ENCODE results near the gene TRIP6. TPM values are rescaled to one million over a fixed set of nuclear protein-coding genes. Genes with fewer than 3 reads are reported as not detected.

The TRIP6 gene
- total and polyA plus RNA-seq, 2 donors (not counting 1 experiment from before 2014, with no cell fraction given): 6.8 to 13.8 TPM

GRCh38 chr7:100882201-100882600, 15.0 kb downstream of the TRIP6 start:
- Histone ChIP-seq H3K4me2 (replicated peaks; ENCODE audit: low read depth, low read length, poor library complexity, severe bottlenecking) (no peak overlapping the region), H3K36me3 (replicated peaks in 1 of 2; ENCODE audit: control extremely low read depth in 1 of 2, control insufficient read depth in 1 of 2, extremely low read depth in 1 of 2, insufficient read depth in 2 of 2, low read length in 1 of 2) (peaks cover 0 to 92% of the 10 kb centered on the region in 2 experiments), H3K27me3 (replicated peaks in 1 of 4; ENCODE audit: control extremely low read depth in 1 of 4, control insufficient read depth in 3 of 4, insufficient read depth in 4 of 4, low read length in 3 of 4) (no peaks in the 10 kb centered on the region), H3K79me2 (ENCODE audit: control insufficient read depth, insufficient read depth, low read length) (peaks cover 49% of the 10 kb centered on the region), H2AFZ (ENCODE audit: insufficient read depth, low read depth, low read length, poor library complexity, severe bottlenecking) (no peak overlapping the region), H3K4me3 (ENCODE audit: control extremely low read depth in 1 of 5, extremely low read depth in 1 of 5, insufficient read depth in 1 of 5, low read depth in 2 of 5, low read length in 4 of 5) (no peak overlapping the region), H3K9ac (ENCODE audit: low read length) (no peak overlapping the region), H3K9me3 (ENCODE audit: control extremely low read depth in 1 of 3, control insufficient read depth in 2 of 3, insufficient read depth in 1 of 3, low read length in 2 of 3) (peaks cover 0 to 6% (median 0%) of the 10 kb centered on the region in 3 donors), H3K4me1 (ENCODE audit: control insufficient read depth in 2 of 2, insufficient read depth in 2 of 2, low read length in 2 of 2) (peaks cover 9 to 17% of the 10 kb centered on the region in 2 donors), H3K27ac (ENCODE audit: low read length in 2 of 2) (no peak overlapping the region), H4K20me1 (ENCODE audit: control insufficient read depth, insufficient read depth, low read length, poor library complexity, severe bottlenecking) (peaks cover 67% of the 10 kb centered on the region)
- H3K4me3 Mint-ChIP-seq: no peak overlapping the region
- DNase-seq (no peak), ATAC-seq (ENCODE audit: low read depth) (no peak)
- CTCF ChIA-PET: no interaction called here
- peaks cover 42% of the 10 kb centered on the region for H3K4me1 Mint-ChIP-seq
- 97% methylated on average over 7 of the region's 9 CpGs for WGBS (ENCODE audit: insufficient coverage)
- TF ChIP-seq, protein P1, sequence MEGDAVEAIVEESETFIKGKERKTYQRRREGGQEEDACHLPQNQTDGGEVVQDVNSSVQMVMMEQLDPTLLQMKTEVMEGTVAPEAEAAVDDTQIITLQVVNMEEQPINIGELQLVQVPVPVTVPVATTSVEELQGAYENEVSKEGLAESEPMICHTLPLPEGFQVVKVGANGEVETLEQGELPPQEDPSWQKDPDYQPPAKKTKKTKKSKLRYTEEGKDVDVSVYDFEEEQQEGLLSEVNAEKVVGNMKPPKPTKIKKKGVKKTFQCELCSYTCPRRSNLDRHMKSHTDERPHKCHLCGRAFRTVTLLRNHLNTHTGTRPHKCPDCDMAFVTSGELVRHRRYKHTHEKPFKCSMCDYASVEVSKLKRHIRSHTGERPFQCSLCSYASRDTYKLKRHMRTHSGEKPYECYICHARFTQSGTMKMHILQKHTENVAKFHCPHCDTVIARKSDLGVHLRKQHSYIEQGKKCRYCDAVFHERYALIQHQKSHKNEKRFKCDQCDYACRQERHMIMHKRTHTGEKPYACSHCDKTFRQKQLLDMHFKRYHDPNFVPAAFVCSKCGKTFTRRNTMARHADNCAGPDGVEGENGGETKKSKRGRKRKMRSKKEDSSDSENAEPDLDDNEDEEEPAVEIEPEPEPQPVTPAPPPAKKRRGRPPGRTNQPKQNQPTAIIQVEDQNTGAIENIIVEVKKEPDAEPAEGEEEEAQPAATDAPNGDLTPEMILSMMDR (IDR thresholded peaks at IDR 0.05): no peak
- no peak for TF ChIP-seq EZH2 (IDR thresholded peaks at IDR 0.05; ENCODE audit: borderline replicate concordance, insufficient read depth, low read depth, low read length, poor library complexity, severe bottlenecking)
- H3K9me3 Mint-ChIP-seq (ENCODE audit: insufficient read depth): no peaks in the 10 kb centered on the region
- POLR2A ChIA-PET: interaction anchor here (0.6 kb wide), 1 partner anchor 1578 kb away, joined by 4 read pairs; no protein-coding TSS in a partner anchor
- no peaks in the 10 kb centered on the region for H3K27me3 Mint-ChIP-seq
- H3K27ac Mint-ChIP-seq: no peak overlapping the region
- intact Hi-C loops (cut with micrococcal nuclease): no loop called here

- peaks cover 0 to 12% (median 0%) of the 10 kb centered on the region in 3 donors for H3K9me3 ChIP-seq (ENCODE audit: control extremely low read depth in 1 of 3, control insufficient read depth in 2 of 3, insufficient read depth in 1 of 3, low read length in 2 of 3)
- no peak overlapping the region for H3K4me3 Mint-ChIP-seq
- no peaks in the 10 kb centered on the region for H3K27me3 ChIP-seq (replicated peaks in 1 of 4; ENCODE audit: control extremely low read depth in 1 of 4, control insufficient read depth in 3 of 4, insufficient read depth in 4 of 4, low read length in 3 of 4)
- no peaks in the 10 kb centered on the region for H3K9me3 Mint-ChIP-seq (ENCODE audit: insufficient read depth)
- TF ChIP-seq, protein P1 (IDR thresholded peaks at IDR 0.05): no peak
- no peak for TF ChIP-seq EZH2 (IDR thresholded peaks at IDR 0.05; ENCODE audit: borderline replicate concordance, insufficient read depth, low read depth, low read length, poor library complexity, severe bottlenecking)
- POLR2A ChIA-PET: no interaction called here
- no peak overlapping the region for H2AFZ ChIP-seq (ENCODE audit: insufficient read depth, low read depth, low read length, poor library complexity, severe bottlenecking)
- H3K27ac ChIP-seq (ENCODE audit: low read length in 2 of 2): no peak overlapping the region
- H3K4me2 ChIP-seq (replicated peaks; ENCODE audit: low read depth, low read length, poor library complexity, severe bottlenecking): no peak overlapping the region
- peaks cover 42% of the 10 kb centered on the region for H3K79me2 ChIP-seq (ENCODE audit: control insufficient read depth, insufficient read depth, low read length)
- no peaks in the 10 kb centered on the region for H3K27me3 Mint-ChIP-seq
- H4K20me1 ChIP-seq (ENCODE audit: control insufficient read depth, insufficient read depth, low read length, poor library complexity, severe bottlenecking): peaks cover 62% of the 10 kb centered on the region
- peaks cover 45% of the 10 kb centered on the region for H3K4me1 Mint-ChIP-seq
- no peak for ATAC-seq (ENCODE audit: low read depth)
- DNase-seq: no peak
- CTCF ChIA-PET: no interaction called here
- intact Hi-C loops (cut with micrococcal nuclease): no loop called here
- H3K4me1 ChIP-seq (ENCODE audit: control insufficient read depth in 2 of 2, insufficient read depth in 2 of 2, low read length in 2 of 2): peaks cover 16 to 24% of the 10 kb centered on the region in 2 donors
- peaks cover 0 to 92% of the 10 kb centered on the region in 2 experiments for H3K36me3 ChIP-seq (replicated peaks in 1 of 2; ENCODE audit: control extremely low read depth in 1 of 2, control insufficient read depth in 1 of 2, extremely low read depth in 1 of 2, insufficient read depth in 2 of 2, low read length in 1 of 2)
- H3K9ac ChIP-seq (ENCODE audit: low read length): no peak overlapping the region
- H3K4me3 ChIP-seq (ENCODE audit: control extremely low read depth in 1 of 5, extremely low read depth in 1 of 5, insufficient read depth in 1 of 5, low read depth in 2 of 5, low read length in 4 of 5): no peak overlapping the region
- no peak overlapping the region for H3K27ac Mint-ChIP-seq
- 97% methylated on average over 24 of the region's 24 CpGs for WGBS (ENCODE audit: insufficient coverage)
These were observed 15.8 kb downstream of the TRIP6 start for GRCh38 chr7:100882785-100883526.

All from B cell (primary cell).